Left ventricle myocardium superior (tissue), 1 donor: Measurements from ENCODE around the gene ELP4. TPM values are rescaled to one million over a fixed set of nuclear protein-coding genes. Genes with fewer than 3 reads are reported as not detected.

Experiments
- ATAC-seq: fragments of 200-7000 bp; cut with Tn5 transposase; one replicate; pipeline ENCODE4 v1.9.1; 2020; ENCODE audit warnings: mild to moderate bottlenecking, moderate library complexity
- DNase-seq: peaks from one replicate; pipeline ENCODE4 v3.0.0-alpha.2; 2020
- intact Hi-C: fragments of 100-400 bp; cut with micrococcal nuclease; formaldehyde crosslinking; loops from one replicate; pipeline ENCODE4 v1.11.0; 2022
- total RNA-seq: library from RNA; stranded (reverse); fragmentation: NEBNext Ultra II Directional; extraction: Animal tissue kit (Norgen Biotek cat#: 25700); gene quantifications from one replicate; pipeline ENCODE4 v1.2.1, GENCODE V29; 2021
- donor health status: DM: no; HTN: yes; CAD: no; lungs with severe emphysema.

Gene ELP4
- total RNA-seq, 1 donor from 2014 or later: 15.6 TPM

GRCh38 chr11:31826536-31827438 is 317.2 kb downstream of the ELP4 start:
- no peak for ATAC-seq
- DNase-seq: no peak
- intact Hi-C loops: no loop called here

- no peak for ATAC-seq
- intact Hi-C loops: no loop called here
- no peak for DNase-seq
These were observed 318.1 kb downstream of the ELP4 start for GRCh38 chr11:31827455-31828206.

- intact Hi-C loops: no loop called here
- DNase-seq (no peak), ATAC-seq (no peak)
These were observed 318.6 kb downstream of the ELP4 start for GRCh38 chr11:31828217-31828616.

GRCh38 chr11:31830406-31830805 is 320.8 kb downstream of the ELP4 start:
- intact Hi-C loops: no loop called here
- DNase-seq: no peak
- no peak for ATAC-seq

- intact Hi-C loops: no loop called here
- ATAC-seq: no peak
- no peak for DNase-seq
These were observed 324.7 kb downstream of the ELP4 start for GRCh38 chr11:31834237-31834636.

Other genes with a start within 250 kb of the ELP4 start
- gene DCDC1, start 140.0 kb upstream of the ELP4 start, total RNA-seq: not detected
- gene DNAJC24, start 139.9 kb upstream of the ELP4 start, total RNA-seq: 17.7 TPM
- gene IMMP1L, start 145 bp upstream of the ELP4 start, total RNA-seq: 28.4 TPM